ENCODE data around the gene PPP4C.

Gene PPP4C

GRCh38 chr16:30094541-30095165, 18.9 kb downstream of the PPP4C start:
- no peak for TF ChIP-seq CTCF (IDR thresholded peaks at IDR 0.05; ENCODE audit: borderline replicate concordance, insufficient read depth, low read depth, low read length)
- H3K4me3 ChIP-seq (ENCODE audit: low read depth, low read length): peak overlapping the region; percentile 35

GRCh38 chr16:30095166-30096078, 19.6 kb downstream of the PPP4C start:
- no peak for TF ChIP-seq CTCF (IDR thresholded peaks at IDR 0.05; ENCODE audit: borderline replicate concordance, insufficient read depth, low read depth, low read length)

GRCh38 chr16:30096105-30096861, 20.5 kb downstream of the PPP4C start, which contains the start of gene YPEL3:
Gene YPEL3, minus strand, starts transcription at chr16:30096213. Its CDS starts 731 bp downstream, at chr16:30095482.
- H3K4me3 ChIP-seq (ENCODE audit: low read depth, low read length): peak within 1 kb of the TSS; percentile 35

More at GRCh38 chr16:30095166-30096078, 19.6 kb downstream of the PPP4C start:
- H3K4me3 ChIP-seq (ENCODE audit: low read depth, low read length): peak overlapping the region; percentile 35

GRCh38 chr16:30096862-30097563, 21.2 kb downstream of the PPP4C start:
- no peak overlapping the region for H3K4me3 ChIP-seq (ENCODE audit: low read depth, low read length)
- no peak for TF ChIP-seq CTCF (IDR thresholded peaks at IDR 0.05; ENCODE audit: borderline replicate concordance, insufficient read depth, low read depth, low read length)

More at GRCh38 chr16:30096105-30096861, 20.5 kb downstream of the PPP4C start, which contains the start of gene YPEL3:
- no peak for TF ChIP-seq CTCF (IDR thresholded peaks at IDR 0.05; ENCODE audit: borderline replicate concordance, insufficient read depth, low read depth, low read length)

- TF ChIP-seq CTCF (IDR thresholded peaks at IDR 0.05; ENCODE audit: borderline replicate concordance, insufficient read depth, low read depth, low read length): no peak
- no peak overlapping the region for H3K4me3 ChIP-seq (ENCODE audit: low read depth, low read length)
Observed at GRCh38 chr16:30104090-30104489, 28.3 kb downstream of the PPP4C start.

- no peak for TF ChIP-seq CTCF (IDR thresholded peaks at IDR 0.05; ENCODE audit: borderline replicate concordance, insufficient read depth, low read depth, low read length)
Observed at GRCh38 chr16:30104492-30104891, 28.7 kb downstream of the PPP4C start.

More at GRCh38 chr16:30104492-30104891, 28.7 kb downstream of the PPP4C start:
- no peak overlapping the region for H3K4me3 ChIP-seq (ENCODE audit: low read depth, low read length)
